ENCODE measurements around the gene EYA3. TPM values are rescaled to one million over a fixed set of nuclear protein-coding genes. Genes with fewer than 3 reads are reported as not detected.

The EYA3 gene
- total RNA-seq, 1 donor from 2014 or later, result 41.3 TPM

DNA sequence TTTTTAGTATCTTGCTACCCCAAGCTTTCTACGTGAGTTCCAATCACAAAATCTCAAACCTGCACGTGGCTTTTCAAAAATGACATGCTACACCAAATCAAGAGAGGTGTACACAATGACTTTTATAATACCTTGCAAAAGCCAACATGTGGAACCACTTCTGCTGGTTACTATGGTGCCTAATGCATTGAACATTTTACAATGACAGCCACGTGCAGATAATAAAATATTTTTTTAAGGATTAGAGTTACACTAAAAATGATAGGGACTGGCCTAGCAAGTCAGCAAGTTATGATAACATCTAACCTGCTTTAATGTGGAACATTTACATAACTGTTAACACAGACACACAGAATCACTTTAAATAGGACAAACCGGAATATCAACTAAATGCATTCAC is 30.2 kb downstream of the EYA3 start:
- Mint-ChIP-seq H3K27me3 (no peaks in the 10 kb centered on the region), H3K36me3 (ENCODE audit: insufficient read depth) (peaks cover 6% of the 10 kb centered on the region), H3K4me3 (ENCODE audit: low read depth) (no peak overlapping the region), H3K9me3 (ENCODE audit: low read depth) (no peaks in the 10 kb centered on the region), H3K27ac (no peak overlapping the region), H3K4me1 (ENCODE audit: low read depth) (peaks cover 28% of the 10 kb centered on the region)
- TF ChIP-seq CTCF (IDR thresholded peaks at IDR 0.05; ENCODE audit: unreplicated experiment), result no peak
- no peak for DNase-seq (ENCODE audit: low spot score, unreplicated experiment)

GRCh38 chr1:28056129-28056925 is 32.1 kb downstream of the EYA3 start:
- DNase-seq (ENCODE audit: low spot score, unreplicated experiment), result no peak
- no peaks in the 10 kb centered on the region for H3K9me3 Mint-ChIP-seq (ENCODE audit: low read depth)
- no peak overlapping the region for H3K4me3 Mint-ChIP-seq (ENCODE audit: low read depth)
- H3K4me1 Mint-ChIP-seq (ENCODE audit: low read depth), result peaks cover 28% of the 10 kb centered on the region
- H3K36me3 Mint-ChIP-seq (ENCODE audit: insufficient read depth), result peaks cover 11% of the 10 kb centered on the region
- peak overlapping the region; percentile 65 for H3K27ac Mint-ChIP-seq
- TF ChIP-seq CTCF (IDR thresholded peaks at IDR 0.05; ENCODE audit: unreplicated experiment), result no peak
- no peaks in the 10 kb centered on the region for H3K27me3 Mint-ChIP-seq

DNA sequence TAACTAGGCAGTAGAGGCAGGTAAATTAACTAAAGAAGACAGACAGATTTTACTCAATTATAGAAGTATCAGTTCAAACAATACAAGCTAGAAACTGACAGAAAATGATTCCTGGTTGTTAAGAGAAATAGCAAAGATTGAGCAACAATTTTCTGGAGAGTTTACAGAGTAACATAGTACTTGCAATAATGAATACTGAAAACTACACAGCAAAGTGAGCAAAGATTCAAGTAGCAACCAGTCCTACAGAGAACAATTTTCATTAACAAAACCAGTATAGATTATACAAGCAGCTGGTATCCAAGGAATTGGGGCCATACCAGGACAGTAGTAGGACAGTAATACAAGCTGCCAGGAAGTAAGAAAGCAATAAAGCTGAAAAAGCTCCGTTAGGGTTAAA is 37.6 kb downstream of the EYA3 start:
- Mint-ChIP-seq H3K36me3 (ENCODE audit: insufficient read depth) (peaks cover 18% of the 10 kb centered on the region), H3K9me3 (ENCODE audit: low read depth) (no peaks in the 10 kb centered on the region), H3K27ac (no peak overlapping the region), H3K4me1 (ENCODE audit: low read depth) (peaks cover 3% of the 10 kb centered on the region), H3K4me3 (ENCODE audit: low read depth) (no peak overlapping the region), H3K27me3 (no peaks in the 10 kb centered on the region)
- DNase-seq (ENCODE audit: low spot score, unreplicated experiment), result no peak
- no peak for TF ChIP-seq CTCF (IDR thresholded peaks at IDR 0.05; ENCODE audit: unreplicated experiment)

- no peak for DNase-seq (ENCODE audit: low spot score, unreplicated experiment)
- Mint-ChIP-seq H3K4me3 (ENCODE audit: low read depth) (no peak overlapping the region), H3K9me3 (ENCODE audit: low read depth) (no peaks in the 10 kb centered on the region), H3K4me1 (ENCODE audit: low read depth) (no peaks in the 10 kb centered on the region), H3K27me3 (no peaks in the 10 kb centered on the region), H3K36me3 (ENCODE audit: insufficient read depth) (peaks cover 12% of the 10 kb centered on the region), H3K27ac (no peak overlapping the region)
- TF ChIP-seq CTCF (IDR thresholded peaks at IDR 0.05; ENCODE audit: unreplicated experiment), result no peak
Observed at GRCh38 chr1:28046716-28047115, 41.7 kb downstream of the EYA3 start.

- peaks cover 12% of the 10 kb centered on the region for H3K36me3 Mint-ChIP-seq (ENCODE audit: insufficient read depth)
- DNase-seq (ENCODE audit: low spot score, unreplicated experiment), result no peak
- no peak overlapping the region for H3K27ac Mint-ChIP-seq
- no peaks in the 10 kb centered on the region for H3K9me3 Mint-ChIP-seq (ENCODE audit: low read depth)
- TF ChIP-seq CTCF (IDR thresholded peaks at IDR 0.05; ENCODE audit: unreplicated experiment), result no peak
- no peaks in the 10 kb centered on the region for H3K27me3 Mint-ChIP-seq
- H3K4me1 Mint-ChIP-seq (ENCODE audit: low read depth), result no peaks in the 10 kb centered on the region
- no peak overlapping the region for H3K4me3 Mint-ChIP-seq (ENCODE audit: low read depth)
Observed at GRCh38 chr1:28045777-28046176, 42.6 kb downstream of the EYA3 start.
